ENCODE results near the gene SPRYD4. TPM values are rescaled to one million over a fixed set of nuclear protein-coding genes. Genes with fewer than 3 reads are reported as not detected.
A peak's percentile ranks its signal among the peaks of the same experiment; 100 is the strongest.

Gene SPRYD4
- total RNA-seq, 1 experiment from 2014 or later = 3.3 TPM

GRCh38 chr12:56461235-56462159, 6.9 kb upstream of the SPRYD4 start:
- no peaks in the 10 kb centered on the region for H3K9me2 ChIP-seq (ENCODE audit: insufficient read depth)
- no peaks in the 10 kb centered on the region for H3K27me3 ChIP-seq (ENCODE audit: insufficient read depth, low read depth)
- H3K9me3 ChIP-seq (ENCODE audit: insufficient read depth, low read depth) = no peaks in the 10 kb centered on the region
- BruUV-seq (replicated peaks) = no TSS peak
- intact Hi-C loops (cut with micrococcal nuclease; ENCODE audit: unreplicated experiment) = no loop called here
- H3K27ac ChIP-seq = peak overlapping the region; percentile 25; the same call in 1 of the 2 replicates
- POLR2A ChIA-PET (ENCODE audit: unreplicated experiment) = interaction anchor here (0.5 to 0.7 kb wide), 5 partner anchors 128 to 768 kb away, joined by 3 to 5 read pairs (median 4); partner anchors contain the start of genes PAN2 and SHMT2
- no peaks in the 10 kb centered on the region for H3K36me3 ChIP-seq (ENCODE audit: low read depth)
- H3K79me2 ChIP-seq (ENCODE audit: low read depth) = no peaks in the 10 kb centered on the region
- H3K4me1 ChIP-seq (replicated peaks; ENCODE audit: insufficient read depth) = 0 out of 2 replicates have a peak, but pooled peaks cover 4% of the 10 kb centered on the region
- TF ChIP-seq EZH2 (IDR thresholded peaks at IDR 0.05; ENCODE audit: low read depth) = no peak
- TF ChIP-seq CTCF (conservative IDR thresholded peaks at IDR 0.05) = no peak
- H3K4me2 ChIP-seq = no peak overlapping the region
- H3F3A ChIP-seq (ENCODE audit: insufficient read depth, low read depth) = peaks cover 16% of the 10 kb centered on the region
- H4K20me1 ChIP-seq (ENCODE audit: insufficient read depth) = no peaks in the 10 kb centered on the region
- DNase-seq = peak; percentile 11 to 44
- no peak overlapping the region for H2AFZ ChIP-seq
- CTCF ChIA-PET = interaction anchor here (0.5 to 0.7 kb wide), 4 partner anchors 96 to 392 kb away, joined by 3 to 4 read pairs (median 3); partner anchors contain the start of gene PAN2
- no peak overlapping the region for H3K4me3 ChIP-seq

GRCh38 chr12:56462565-56462964, 5.8 kb upstream of the SPRYD4 start:
- no TSS peak for BruUV-seq (replicated peaks)
- H2AFZ ChIP-seq = no peak overlapping the region

More at GRCh38 chr12:56462565-56462964, 5.8 kb upstream of the SPRYD4 start:
- Histone ChIP-seq H3K4me2 (no peak overlapping the region), H3K4me3 (no peak overlapping the region), H3K4me1 (replicated peaks; ENCODE audit: insufficient read depth) (0 out of 2 replicates have a peak, but pooled peaks cover 4% of the 10 kb centered on the region), H3K9me3 (ENCODE audit: insufficient read depth, low read depth) (no peaks in the 10 kb centered on the region), H3K27me3 (ENCODE audit: insufficient read depth, low read depth) (no peaks in the 10 kb centered on the region), H4K20me1 (ENCODE audit: insufficient read depth) (no peaks in the 10 kb centered on the region), H3K79me2 (ENCODE audit: low read depth) (no peaks in the 10 kb centered on the region), H3K9me2 (ENCODE audit: insufficient read depth) (no peaks in the 10 kb centered on the region), H3F3A (ENCODE audit: insufficient read depth, low read depth) (peaks cover 16% of the 10 kb centered on the region), H3K27ac (no peak overlapping the region), H3K36me3 (ENCODE audit: low read depth) (no peaks in the 10 kb centered on the region)
- no peak for TF ChIP-seq CTCF (conservative IDR thresholded peaks at IDR 0.05)
- TF ChIP-seq EZH2 (IDR thresholded peaks at IDR 0.05; ENCODE audit: low read depth) = no peak
- intact Hi-C loops (cut with micrococcal nuclease; ENCODE audit: unreplicated experiment) = no loop called here
- POLR2A ChIA-PET (ENCODE audit: unreplicated experiment) = interaction anchor here (0.6 kb wide), 2 partner anchors 43 to 226 kb away, joined by 3 to 4 read pairs; no protein-coding TSS in a partner anchor
- CTCF ChIA-PET = interaction anchor here (0.5 to 0.7 kb wide), 2 partner anchors 25 to 762 kb away, joined by 3 to 5 read pairs; partner anchors contain the start of gene GLS2
- DNase-seq = no peak

All from PC-9 (cell line).